ENCODE measurements around the gene STAU1.
"Not testable (repeated sequence)": the region's sequence is repeated elsewhere in the genome, so short reads cannot be mapped to it uniquely, and the experiment has no call there.

STAU1 gene, protein sequence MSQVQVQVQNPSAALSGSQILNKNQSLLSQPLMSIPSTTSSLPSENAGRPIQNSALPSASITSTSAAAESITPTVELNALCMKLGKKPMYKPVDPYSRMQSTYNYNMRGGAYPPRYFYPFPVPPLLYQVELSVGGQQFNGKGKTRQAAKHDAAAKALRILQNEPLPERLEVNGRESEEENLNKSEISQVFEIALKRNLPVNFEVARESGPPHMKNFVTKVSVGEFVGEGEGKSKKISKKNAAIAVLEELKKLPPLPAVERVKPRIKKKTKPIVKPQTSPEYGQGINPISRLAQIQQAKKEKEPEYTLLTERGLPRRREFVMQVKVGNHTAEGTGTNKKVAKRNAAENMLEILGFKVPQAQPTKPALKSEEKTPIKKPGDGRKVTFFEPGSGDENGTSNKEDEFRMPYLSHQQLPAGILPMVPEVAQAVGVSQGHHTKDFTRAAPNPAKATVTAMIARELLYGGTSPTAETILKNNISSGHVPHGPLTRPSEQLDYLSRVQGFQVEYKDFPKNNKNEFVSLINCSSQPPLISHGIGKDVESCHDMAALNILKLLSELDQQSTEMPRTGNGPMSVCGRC

GRCh38 chr20:49187851-49188641 lies at the start of gene STAU1:
STAU1 (minus strand) TSS chr20:49188334; CDS start chr20:49166201, 22,133 bp downstream.
- DNase-seq = peak; percentile 96

DNA sequence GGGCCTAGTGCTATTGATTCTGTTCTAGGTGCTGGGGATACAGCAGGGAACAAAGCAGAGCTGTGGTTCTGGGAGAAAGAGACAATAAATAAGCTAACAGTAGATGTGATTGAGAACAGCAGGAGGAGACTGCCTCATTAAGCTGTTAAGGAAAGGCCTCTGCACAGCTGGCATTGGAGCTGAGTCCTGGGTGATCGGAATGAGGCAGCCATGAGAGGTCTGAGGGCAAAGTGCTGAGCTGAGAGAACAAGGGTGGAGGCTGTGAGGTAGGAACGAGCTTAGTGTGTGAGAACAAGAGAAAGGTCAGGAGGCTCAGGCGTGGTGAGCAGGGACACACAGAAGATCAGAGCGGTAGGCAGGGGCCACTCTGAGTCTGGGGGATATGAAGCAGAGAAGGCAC lies 49.4 kb upstream of the STAU1 start:
- DNase-seq = no peak

DNA sequence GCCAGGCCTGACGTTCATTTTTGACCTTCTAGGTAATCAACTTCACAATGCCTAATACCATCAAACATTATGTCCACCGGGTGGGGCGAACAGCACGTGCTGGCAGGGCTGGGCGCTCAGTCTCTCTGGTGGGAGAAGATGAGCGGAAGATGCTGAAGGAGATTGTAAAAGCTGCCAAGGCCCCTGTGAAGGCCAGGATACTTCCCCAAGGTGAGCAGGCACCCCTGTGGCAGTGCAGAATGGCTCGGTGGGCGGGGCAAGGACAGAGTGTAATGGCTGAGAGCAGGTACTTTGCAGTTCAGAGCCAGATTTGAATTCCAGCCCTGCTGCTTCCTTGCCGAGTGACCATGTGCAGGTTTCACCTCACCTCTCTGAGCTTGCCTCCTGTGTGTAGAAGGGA lies 48.2 kb upstream of the STAU1 start:
- no peak for DNase-seq

DNA sequence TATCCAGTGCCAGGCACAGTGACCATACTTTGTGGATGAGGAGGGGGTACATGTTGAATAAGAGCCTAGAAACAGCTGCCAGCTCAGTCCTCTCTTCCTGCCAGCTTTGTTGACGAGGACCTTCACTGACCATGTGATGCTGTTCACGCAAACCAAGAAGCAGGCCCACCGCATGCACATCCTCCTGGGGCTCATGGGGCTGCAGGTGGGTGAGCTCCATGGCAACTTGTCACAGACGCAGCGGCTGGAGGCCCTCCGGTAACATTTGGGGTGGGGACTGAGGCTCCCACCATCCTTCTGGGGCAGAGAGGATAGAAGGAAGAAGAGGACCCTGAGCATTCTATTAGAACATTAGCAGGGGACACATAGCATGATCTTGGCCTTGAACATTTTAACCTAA lies 46.7 kb upstream of the STAU1 start:
- no peak for DNase-seq

GRCh38 chr20:49233226-49233625 lies 45.1 kb upstream of the STAU1 start:
- no peak for DNase-seq

DNA sequence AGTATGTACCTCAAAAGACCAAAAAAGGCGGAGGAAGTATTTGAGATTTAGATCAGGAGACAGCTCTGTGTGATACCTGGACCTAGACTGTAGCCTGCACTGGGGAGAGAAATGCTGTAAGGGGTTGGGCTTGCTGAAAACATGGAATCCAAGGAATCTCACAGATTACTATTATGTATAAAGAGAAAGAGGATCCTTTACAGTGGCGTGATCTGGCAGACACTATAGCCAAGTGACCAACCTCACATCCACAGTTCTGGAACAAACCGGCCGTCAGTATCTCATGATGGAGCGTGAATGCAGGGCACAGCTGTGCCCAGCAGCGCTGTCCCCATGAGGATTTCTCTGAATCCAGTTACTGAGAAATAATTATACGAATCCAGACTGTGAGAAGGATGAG lies 43.3 kb upstream of the STAU1 start:
- no peak for DNase-seq

- DNase-seq = no peak
These were observed 42.5 kb upstream of the STAU1 start for GRCh38 chr20:49230561-49231133.

DNA sequence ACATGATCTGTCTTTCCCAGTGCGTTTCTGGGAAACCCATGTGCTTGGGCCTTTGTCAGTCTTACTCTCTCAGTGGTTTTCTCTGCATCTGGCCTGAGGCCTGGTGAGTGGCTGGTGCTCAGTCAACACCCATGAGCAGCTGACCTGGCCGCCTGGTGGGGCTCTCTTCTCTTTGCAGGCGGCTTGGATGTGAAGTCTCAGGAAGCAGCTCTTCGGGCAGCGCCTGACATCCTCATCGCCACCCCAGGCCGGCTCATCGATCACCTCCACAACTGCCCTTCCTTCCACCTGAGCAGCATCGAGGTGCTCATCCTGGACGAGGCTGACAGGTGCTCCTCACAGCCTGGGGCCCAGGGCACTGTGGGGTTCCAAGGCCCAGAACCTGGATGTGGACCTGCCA lies 41.9 kb upstream of the STAU1 start:
- DNase-seq = no peak

DNA sequence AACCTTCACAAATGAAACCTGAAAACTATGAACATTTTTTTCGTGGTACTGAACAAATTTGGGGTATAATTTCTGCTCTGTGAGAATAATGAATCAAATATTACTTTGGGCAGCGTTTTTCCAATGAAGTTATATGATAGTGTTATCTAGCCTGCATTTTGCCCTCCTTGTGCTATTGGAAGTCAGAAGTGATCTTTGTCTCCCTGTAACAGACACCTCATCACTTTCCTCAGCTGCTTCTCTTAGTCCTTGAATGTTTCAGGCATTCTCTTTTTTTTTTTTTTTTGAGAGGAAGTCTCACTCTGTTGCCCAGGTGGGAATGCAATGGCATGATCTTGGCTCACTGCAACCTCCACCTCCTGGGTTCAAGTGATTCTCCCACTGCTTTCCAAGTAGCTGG lies 41.2 kb upstream of the STAU1 start:
- DNase-seq = no peak

DNA sequence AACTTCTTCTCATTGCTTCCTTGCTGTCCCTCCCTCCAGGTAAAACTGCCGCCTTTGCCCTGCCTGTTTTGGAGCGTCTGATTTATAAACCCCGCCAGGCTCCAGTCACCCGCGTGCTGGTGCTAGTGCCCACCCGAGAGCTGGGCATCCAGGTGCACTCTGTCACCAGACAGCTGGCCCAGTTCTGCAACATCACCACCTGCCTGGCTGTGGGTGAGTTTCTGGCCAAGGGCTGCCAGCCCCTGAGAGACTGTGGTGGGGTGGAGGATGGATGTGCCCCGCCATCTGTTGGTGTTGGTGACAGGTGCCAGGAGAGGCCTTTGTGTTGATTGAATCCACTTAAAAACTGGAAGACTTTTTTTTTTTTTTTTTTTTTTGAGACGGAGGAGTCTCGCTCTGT lies 40.5 kb upstream of the STAU1 start:
- no peak for DNase-seq

- DNase-seq = no peak
These were observed 37.8 kb upstream of the STAU1 start for GRCh38 chr20:49225896-49226295.

DNA sequence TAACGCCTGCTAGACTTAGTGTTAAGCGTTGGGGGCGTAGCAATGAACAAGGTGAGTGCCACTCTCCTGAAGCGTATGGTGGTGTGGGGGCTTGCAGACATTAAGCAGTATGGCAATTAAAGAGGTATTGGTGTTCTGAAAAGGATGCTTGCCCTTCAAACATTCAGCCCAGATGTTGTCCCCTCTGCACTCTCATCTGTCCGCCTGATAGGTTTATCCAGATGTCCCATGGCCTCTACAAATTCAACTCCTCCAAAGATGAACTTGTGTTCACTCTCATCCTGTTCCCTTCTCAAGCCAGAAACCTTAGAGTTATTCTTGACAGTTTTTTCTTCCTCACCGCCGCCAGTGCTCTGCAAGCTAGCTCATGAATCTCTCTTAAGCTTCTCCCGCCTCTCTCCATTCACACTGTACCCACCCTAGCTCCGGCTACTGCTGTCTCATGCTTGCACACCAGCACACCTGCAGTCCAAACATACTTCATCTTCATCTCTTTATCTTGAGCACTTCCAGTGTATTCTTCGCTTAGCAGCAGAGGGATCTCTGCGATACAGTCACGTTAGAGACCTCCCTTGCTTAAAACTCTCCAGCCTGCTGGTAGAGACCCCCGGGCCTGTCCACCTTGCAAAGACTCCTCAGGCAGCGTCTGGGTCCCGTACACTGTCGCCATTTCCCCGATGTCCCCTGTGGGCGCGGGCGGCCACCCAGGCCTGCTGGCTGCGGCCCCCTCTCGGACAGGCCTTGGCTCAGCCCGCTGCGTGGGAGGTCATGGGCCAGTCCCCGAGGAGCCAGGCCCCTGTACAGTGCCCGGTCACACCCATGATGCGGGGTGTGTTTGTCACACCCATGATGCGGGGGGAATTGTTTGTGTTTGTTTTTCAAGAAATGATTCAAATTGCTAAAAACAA lies 32.0 kb upstream of the STAU1 start:
- DNase-seq = no peak

GRCh38 chr20:49219091-49219923 lies 31.2 kb upstream of the STAU1 start, which contains the start of gene DDX27:
DDX27 (plus strand) TSS chr20:49219416; CDS start chr20:49219449, 33 bp downstream.
- DNase-seq = peak; percentile 97

DNA sequence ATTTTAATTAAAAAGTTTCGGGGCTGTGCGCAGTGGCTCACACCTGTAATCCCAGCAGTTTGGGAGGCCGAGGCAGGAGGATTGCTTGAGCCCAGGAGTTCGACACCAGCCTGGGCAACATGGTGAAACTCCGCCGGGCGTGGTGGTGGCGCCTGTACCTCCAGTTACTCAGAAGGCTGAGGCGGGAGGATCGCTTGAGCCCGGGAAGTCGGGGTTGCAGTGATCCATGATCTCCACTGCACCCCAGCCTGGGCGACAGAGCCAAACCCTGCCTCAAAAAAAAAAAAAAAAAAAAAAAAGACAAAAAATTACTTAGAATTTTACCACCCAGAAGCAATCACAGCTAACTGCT lies 30.6 kb upstream of the STAU1 start:
- not testable (repeated sequence) for DNase-seq

DNA sequence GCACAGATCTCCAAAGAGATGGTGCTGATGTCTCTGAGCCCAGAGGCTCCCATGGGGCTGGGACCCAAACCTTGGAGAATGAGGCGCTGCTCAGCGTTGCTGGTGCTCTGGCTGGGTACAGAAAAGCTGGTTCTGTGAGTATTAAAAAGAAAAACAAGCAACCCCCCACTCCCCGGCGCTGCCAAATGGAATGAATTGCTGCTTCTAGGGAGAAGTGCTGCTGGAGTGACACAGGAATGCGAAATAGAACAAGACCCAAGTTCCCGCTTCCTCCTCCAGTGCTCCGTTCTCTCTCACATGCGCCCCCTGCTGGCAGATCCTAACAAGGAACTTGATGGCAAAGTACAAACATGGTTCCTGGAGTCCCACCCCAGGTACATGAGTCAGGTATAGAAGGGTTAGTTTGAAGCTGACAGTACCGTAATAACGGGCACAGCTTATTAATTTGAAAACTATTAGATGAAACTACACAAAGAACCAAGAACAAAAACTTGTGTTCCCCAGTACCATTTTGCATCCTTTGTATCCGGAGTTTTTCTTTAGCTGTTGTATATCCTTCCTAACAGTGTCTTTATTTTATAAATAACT lies 29.0 kb upstream of the STAU1 start:
- peak; percentile 85 for DNase-seq

- no peak for DNase-seq
These were observed 27.1 kb upstream of the STAU1 start for GRCh38 chr20:49215232-49215631.

DNA sequence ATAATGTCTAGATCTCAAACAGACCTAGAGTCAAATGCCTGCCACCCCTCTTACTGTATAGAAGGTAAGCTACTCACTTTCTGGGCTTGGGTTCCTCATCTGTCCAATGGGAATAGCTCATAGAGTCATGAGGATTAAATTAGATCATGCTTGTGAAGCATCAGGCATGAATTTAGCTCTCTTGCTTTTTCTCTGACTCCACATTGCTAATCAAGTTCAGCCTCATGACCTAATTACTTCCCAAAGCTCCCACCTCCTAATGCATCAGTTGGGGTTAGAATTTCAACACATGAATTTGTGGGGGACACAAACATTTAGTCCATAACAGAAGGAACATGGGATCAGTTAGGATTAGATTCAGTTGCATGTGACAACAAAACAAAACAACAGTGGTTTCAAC lies 26.4 kb upstream of the STAU1 start:
- DNase-seq = no peak

GRCh38 chr20:49210757-49211110 lies 22.6 kb upstream of the STAU1 start:
- no peak for DNase-seq

GRCh38 chr20:49210101-49210756 lies 22.1 kb upstream of the STAU1 start:
- no peak for DNase-seq

GRCh38 chr20:49207076-49207475 lies 18.9 kb upstream of the STAU1 start:
- DNase-seq = no peak

GRCh38 chr20:49203746-49204145 lies 15.6 kb upstream of the STAU1 start:
- no peak for DNase-seq

Measured in amniotic stem cell (primary cell).